B cell (primary cell): Measurements from ENCODE around the gene NSFL1C. TPM values are rescaled to one million over a fixed set of nuclear protein-coding genes. Genes with fewer than 3 reads are reported as not detected.

Experiments
- ATAC-seq: fragments of 200-7000 bp; cut with Tn5 transposase; one replicate; pipeline ENCODE4 v1.10.0; 2021; ENCODE audit warnings: low read depth, mild to moderate bottlenecking, moderate number of reproducible peaks, moderate library complexity
- CTCF ChIA-PET: fragments of 350-600 bp; sonication (Branson Sonifier 250); formaldehyde crosslinking; loops from one replicate; lab custom pipeline; 2021; ENCODE audit warnings: antibody characterized with exemption, inconsistent platforms; lab: Charles Lee
- POLR2A ChIA-PET: fragments of 350-600 bp; sonication (Branson Sonifier 250); formaldehyde crosslinking; loops from one replicate; lab custom pipeline; 2021; ENCODE audit warnings: antibody characterized with exemption; lab: Charles Lee
- DNase-seq: peaks from one replicate; pipeline ENCODE4 v3.0.0; 2013
- H2AFZ ChIP-seq: 2 replicates; pipeline ENCODE4 v1.6.1; 2012; ENCODE audit warnings: mild to moderate bottlenecking, low read depth, low read length; ENCODE audit not compliant: insufficient read depth, poor library complexity, severe bottlenecking
- H3K27ac ChIP-seq, 2 donors: 1 replicate in 1 of 2; 2 replicates in 1 of 2; pipeline ENCODE4 v1.5.1; 2012 to 2013; ENCODE audit warnings: low read length in 2 of 2, mild to moderate bottlenecking in 2 of 2, moderate library complexity in 1 of 2
- H3K27me3 ChIP-seq, 4 experiments: fragments of 200-600 bp in 1 of 4; sonication (generic) in 1 of 4; replicated peaks in 1 of 4; 1 replicate in 2 of 4; 2 replicates in 2 of 4; pipeline versions ENCODE4 v1.6.1 to v1.7.0; 2013 to 2016; ENCODE audit warnings: low read length in 3 of 4, mild to moderate bottlenecking in 2 of 4, mixed read lengths in 1 of 4, moderate library complexity in 1 of 4; ENCODE audit not compliant: insufficient read depth in 4 of 4, control insufficient read depth in 3 of 4; ENCODE audit errors: control extremely low read depth in 1 of 4
- H3K36me3 ChIP-seq, 2 experiments: replicated peaks in 1 of 2; 1 replicate in 1 of 2; 2 replicates in 1 of 2; pipeline versions ENCODE4 v1.6.1 to v1.7.1; 2013; ENCODE audit warnings: low read length in 1 of 2; ENCODE audit not compliant: insufficient read depth in 2 of 2, control insufficient read depth in 1 of 2; ENCODE audit errors: control extremely low read depth in 1 of 2, extremely low read depth in 1 of 2
- H3K4me1 ChIP-seq, 2 donors: fragments of 200-600 bp in 1 of 2; sonication (generic) in 1 of 2; 1 replicate in 1 of 2; 2 replicates in 1 of 2; pipeline versions ENCODE4 v1.5.1 to v1.6.1; 2013 to 2017; ENCODE audit warnings: low read length in 2 of 2; ENCODE audit not compliant: control insufficient read depth in 2 of 2, insufficient read depth in 2 of 2
- H3K4me2 ChIP-seq: replicated peaks from 2 replicates; pipeline ENCODE3; 2012; ENCODE audit warnings: mild to moderate bottlenecking, low read depth, low read length; ENCODE audit not compliant: poor library complexity, severe bottlenecking
- H3K4me3 ChIP-seq, 5 experiments: fragments of 200-600 bp in 1 of 5; sonication (generic) in 1 of 5; 1 replicate in 3 of 5; 2 replicates in 2 of 5; pipeline versions ENCODE4 v1.5.1 to v1.7.0; 2011 to 2016; ENCODE audit warnings: low read length in 4 of 5, mild to moderate bottlenecking in 4 of 5, low read depth in 2 of 5, control low read depth in 1 of 5, moderate library complexity in 1 of 5; ENCODE audit not compliant: insufficient read depth in 1 of 5; ENCODE audit errors: control extremely low read depth in 1 of 5, extremely low read depth in 1 of 5
- H3K79me2 ChIP-seq: fragments of 200-600 bp; sonication (generic); one replicate; pipeline ENCODE4 v1.6.0; 2016; ENCODE audit warnings: low read length; ENCODE audit not compliant: control insufficient read depth, insufficient read depth
- H3K9ac ChIP-seq: fragments of 200-600 bp; sonication (generic); 2 replicates; pipeline ENCODE4 v1.6.1; 2017; ENCODE audit warnings: mild to moderate bottlenecking, low read length, moderate library complexity
- H3K9me3 ChIP-seq, 3 donors: one replicate each; pipeline versions ENCODE4 v1.6.1 to v1.7.1; 2013; ENCODE audit warnings: low read length in 2 of 3; ENCODE audit not compliant: control insufficient read depth in 2 of 3, insufficient read depth in 1 of 3; ENCODE audit errors: control extremely low read depth in 1 of 3
- H4K20me1 ChIP-seq: 2 replicates; pipeline ENCODE4 v1.6.0; 2012; ENCODE audit warnings: mild to moderate bottlenecking, low read length; ENCODE audit not compliant: insufficient read depth, control insufficient read depth, poor library complexity, severe bottlenecking
- H3K27ac Mint-ChIP-seq: one replicate; pipeline ENCODE4 v1.8.0; 2021; ENCODE audit warnings: mixed read lengths
- H3K27me3 Mint-ChIP-seq: one replicate; pipeline ENCODE4 v1.8.0; 2021; ENCODE audit warnings: mixed read lengths
- H3K4me1 Mint-ChIP-seq: one replicate; pipeline ENCODE4 v1.8.0; 2021; ENCODE audit warnings: mixed read lengths
- H3K4me3 Mint-ChIP-seq: one replicate; pipeline ENCODE4 v1.8.0; 2021; ENCODE audit warnings: mixed read lengths
- H3K9me3 Mint-ChIP-seq: one replicate; pipeline ENCODE4 v1.8.0; 2022; ENCODE audit warnings: mixed read lengths; ENCODE audit not compliant: insufficient read depth
- CTCF ChIP-seq: fragments of 200-600 bp; IDR thresholded peaks from one replicate; pipeline ENCODE4 v1.8.0; 2022; ENCODE audit warnings: antibody characterized with exemption, mild to moderate bottlenecking
- EZH2 ChIP-seq: IDR thresholded peaks from 2 replicates; pipeline ENCODE4 v1.6.1; 2012; ENCODE audit warnings: borderline replicate concordance, low read depth, mild to moderate bottlenecking, moderate library complexity, low read length; ENCODE audit not compliant: insufficient read depth, poor library complexity, severe bottlenecking
- WGBS: methylation state at CpG from one replicate; pipeline ENCODE4 v1.1.5; 2013; ENCODE audit warnings: missing lambda C conversion rate; ENCODE audit not compliant: insufficient coverage; 5-methylcytosine and 5-hydroxymethylcytosine counted together
- intact Hi-C: fragments of 100-400 bp; cut with micrococcal nuclease; formaldehyde crosslinking; loops from one replicate; pipeline ENCODE4 v1.10.0; 2022
- polyA plus RNA-seq: library from polyadenylated mRNA; depleted of rRNA; stranded (reverse); fragments of >200 nt; gene quantifications from 2 replicates; pipeline ENCODE4 v1.2.3, GENCODE V29; 2012
- total RNA-seq, 2 donors: library from RNA; stranded (reverse); fragments of 120-200 nt in 1 of 2; gene quantifications; 1 replicate in 1 of 2; 2 replicates in 1 of 2; pipeline versions ENCODE4 v1.2.3 to v1.2.4, GENCODE V29; 2013 to 2022

Gene NSFL1C
- total and polyA plus RNA-seq, 2 donors (not counting 1 experiment from before 2014, with no cell fraction given), result 24.1 to 80.3 TPM

GRCh38 chr20:1457992-1458391 lies 8.7 kb downstream of the NSFL1C start:
- no peak overlapping the region for H2AFZ ChIP-seq
- Mint-ChIP-seq H3K4me3 (no peak overlapping the region), H3K4me1 (peaks cover 14% of the 10 kb centered on the region), H3K27me3 (no peaks in the 10 kb centered on the region), H3K9me3 (no peaks in the 10 kb centered on the region), H3K27ac (no peak overlapping the region)
- peaks cover 4% of the 10 kb centered on the region in 2 donors for H3K4me1 ChIP-seq
- CTCF ChIA-PET, result interaction anchor here (1.3 to 2.2 kb wide), 3 partner anchors 10 to 20 kb away, joined by 4 to 12 read pairs (median 5); no protein-coding TSS in a partner anchor
- H3K36me3 ChIP-seq, result peaks cover 4 to 81% of the 10 kb centered on the region in 2 experiments
- H3K79me2 ChIP-seq, result peaks cover 52% of the 10 kb centered on the region
- TF ChIP-seq EZH2 (no peak), CTCF (no peak)
- no peaks in the 10 kb centered on the region for H3K27me3 ChIP-seq
- ATAC-seq, result no peak
- H3K9ac ChIP-seq, result no peak overlapping the region
- POLR2A ChIA-PET, result no interaction called here
- H3K4me2 ChIP-seq, result no peak overlapping the region
- no peaks in the 10 kb centered on the region for H3K9me3 ChIP-seq
- DNase-seq, result no peak
- H3K4me3 ChIP-seq, result no peak overlapping the region
- no peak overlapping the region for H3K27ac ChIP-seq
- WGBS, result 100% methylated on average over 1 of the region's 2 CpGs
- H4K20me1 ChIP-seq, result peaks cover 79% of the 10 kb centered on the region
- intact Hi-C loops, result no loop called here

- DNase-seq (no peak), ATAC-seq (no peak)
- H3K27me3 ChIP-seq, result no peaks in the 10 kb centered on the region
- no peaks in the 10 kb centered on the region for H3K4me1 ChIP-seq
- peaks cover 64% of the 10 kb centered on the region for H4K20me1 ChIP-seq
- intact Hi-C loops, result no loop called here
- Mint-ChIP-seq H3K27me3 (no peaks in the 10 kb centered on the region), H3K4me3 (no peak overlapping the region), H3K4me1 (peaks cover 7% of the 10 kb centered on the region), H3K27ac (no peak overlapping the region), H3K9me3 (no peaks in the 10 kb centered on the region)
- no peak overlapping the region for H2AFZ ChIP-seq
- peaks cover 12 to 96% of the 10 kb centered on the region in 2 experiments for H3K36me3 ChIP-seq
- ChIA-PET POLR2A (no interaction called here), CTCF (interaction anchor here (0.8 to 1.2 kb wide), 4 partner anchors 9 to 142 kb away, joined by 3 read pairs; no protein-coding TSS in a partner anchor)
- peaks cover 0 to 6% (median 4%) of the 10 kb centered on the region in 3 donors for H3K9me3 ChIP-seq
- TF ChIP-seq CTCF (no peak), EZH2 (no peak)
- WGBS, result no CpG with 5 or more reads among the region's 5 CpGs
- no peak overlapping the region for H3K4me2 ChIP-seq
- no peak overlapping the region for H3K4me3 ChIP-seq
- no peak overlapping the region for H3K27ac ChIP-seq
- H3K9ac ChIP-seq, result no peak overlapping the region
- H3K79me2 ChIP-seq, result peaks cover 35% of the 10 kb centered on the region
Measured at GRCh38 chr20:1456300-1456699, 10.3 kb downstream of the NSFL1C start.
